Mesothelial cell of epicardium (in vitro differentiated cells): ENCODE data around the gene MCCC1. TPM values are rescaled to one million over a fixed set of nuclear protein-coding genes. Genes with fewer than 3 reads are reported as not detected.

Source experiments
- DNase-seq, 2 experiments: peaks; one replicate each; pipeline ENCODE4 v3.0.0; 2021; ENCODE audit warnings: low spot score in 2 of 2; ENCODE audit not compliant: unreplicated experiment in 2 of 2
- H3K27ac Mint-ChIP-seq: 2 replicates; pipeline ENCODE4 v1.8.0; 2021; ENCODE audit warnings: mixed read lengths
- H3K27me3 Mint-ChIP-seq: 2 replicates; pipeline ENCODE4 v1.8.0; 2021; ENCODE audit warnings: low read depth, mixed read lengths
- H3K36me3 Mint-ChIP-seq: 2 replicates; pipeline ENCODE4 v1.8.0; 2021; ENCODE audit warnings: mixed read lengths
- H3K4me1 Mint-ChIP-seq: 2 replicates; pipeline ENCODE4 v1.8.0; 2021; ENCODE audit warnings: mixed read lengths
- H3K4me3 Mint-ChIP-seq: 2 replicates; pipeline ENCODE4 v1.8.0; 2021; ENCODE audit warnings: mild to moderate bottlenecking, moderate library complexity, mixed read lengths
- H3K9me3 Mint-ChIP-seq: 2 replicates; pipeline ENCODE4 v1.8.0; 2021; ENCODE audit warnings: mixed read lengths
- total RNA-seq: library from RNA; stranded (reverse); gene quantifications from 3 replicates; pipeline ENCODE4 v1.2.1, GENCODE V29; 2021
- TF ChIP-seq, protein P1 (sequence below): fragments of 200-600 bp; sonication (generic); IDR thresholded peaks from one replicate; pipeline ENCODE4 v1.5.0; 2021; ENCODE audit warnings: antibody characterized with exemption; ENCODE audit not compliant: unreplicated experiment

The MCCC1 gene
- total RNA-seq, 1 donor from 2014 or later: 37.3 TPM

DNA sequence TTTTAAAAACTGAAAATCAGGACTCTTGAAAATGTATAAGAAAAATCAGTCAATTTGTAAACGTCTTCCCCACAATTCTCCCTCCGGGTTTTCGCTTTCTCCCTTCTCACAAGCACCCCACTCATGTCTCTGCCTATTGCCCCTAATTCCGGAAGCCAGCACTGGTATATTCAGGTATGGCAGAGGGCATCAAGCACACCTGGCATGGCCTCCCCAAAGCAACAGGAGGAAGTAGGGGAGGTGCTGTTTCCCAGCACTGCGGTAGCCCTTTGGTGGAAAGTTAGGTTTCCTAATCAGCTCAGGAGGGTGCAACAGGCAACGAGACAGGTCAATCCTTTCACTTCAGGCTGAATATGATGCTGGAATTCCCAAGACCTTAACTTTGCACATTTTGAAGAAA lies 33.1 kb upstream of the MCCC1 start:
- TF ChIP-seq, protein P1, sequence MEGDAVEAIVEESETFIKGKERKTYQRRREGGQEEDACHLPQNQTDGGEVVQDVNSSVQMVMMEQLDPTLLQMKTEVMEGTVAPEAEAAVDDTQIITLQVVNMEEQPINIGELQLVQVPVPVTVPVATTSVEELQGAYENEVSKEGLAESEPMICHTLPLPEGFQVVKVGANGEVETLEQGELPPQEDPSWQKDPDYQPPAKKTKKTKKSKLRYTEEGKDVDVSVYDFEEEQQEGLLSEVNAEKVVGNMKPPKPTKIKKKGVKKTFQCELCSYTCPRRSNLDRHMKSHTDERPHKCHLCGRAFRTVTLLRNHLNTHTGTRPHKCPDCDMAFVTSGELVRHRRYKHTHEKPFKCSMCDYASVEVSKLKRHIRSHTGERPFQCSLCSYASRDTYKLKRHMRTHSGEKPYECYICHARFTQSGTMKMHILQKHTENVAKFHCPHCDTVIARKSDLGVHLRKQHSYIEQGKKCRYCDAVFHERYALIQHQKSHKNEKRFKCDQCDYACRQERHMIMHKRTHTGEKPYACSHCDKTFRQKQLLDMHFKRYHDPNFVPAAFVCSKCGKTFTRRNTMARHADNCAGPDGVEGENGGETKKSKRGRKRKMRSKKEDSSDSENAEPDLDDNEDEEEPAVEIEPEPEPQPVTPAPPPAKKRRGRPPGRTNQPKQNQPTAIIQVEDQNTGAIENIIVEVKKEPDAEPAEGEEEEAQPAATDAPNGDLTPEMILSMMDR: no peak
- Mint-ChIP-seq H3K27ac (no peak overlapping the region), H3K9me3 (peaks cover 17% of the 10 kb centered on the region)

DNA sequence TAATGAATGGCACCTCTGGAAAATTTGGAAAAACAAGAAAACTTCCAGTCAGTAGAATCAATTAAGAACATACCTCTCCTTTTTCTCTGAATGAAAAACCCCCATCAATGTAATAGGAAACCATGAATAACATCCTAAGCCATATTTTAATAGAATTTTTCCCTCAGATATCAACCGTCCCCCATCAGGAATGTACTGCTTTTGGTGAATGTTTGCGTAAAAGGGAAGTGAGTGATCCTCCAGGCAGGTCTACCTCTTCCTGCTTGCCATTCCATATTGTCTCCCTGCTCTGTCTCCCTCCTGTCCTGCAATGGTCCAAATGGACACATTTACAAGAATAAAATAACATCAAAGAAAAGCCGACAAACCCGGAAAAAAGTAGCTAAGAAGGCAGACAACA lies 32.4 kb upstream of the MCCC1 start:
- no peak for DNase-seq
- H3K27me3 Mint-ChIP-seq: peaks cover 7% of the 10 kb centered on the region
- TF ChIP-seq, protein P1: no peak
- no peak overlapping the region for H3K27ac Mint-ChIP-seq
- peaks cover 8% of the 10 kb centered on the region for H3K36me3 Mint-ChIP-seq
- H3K4me3 Mint-ChIP-seq: no peak overlapping the region
- H3K4me1 Mint-ChIP-seq: peaks cover 3% of the 10 kb centered on the region
- H3K9me3 Mint-ChIP-seq: peaks cover 17% of the 10 kb centered on the region

More for the DNA sequence above, 33.1 kb upstream of the MCCC1 start:
- Mint-ChIP-seq H3K4me1 (peaks cover 3% of the 10 kb centered on the region), H3K4me3 (no peak overlapping the region), H3K36me3 (peaks cover 8% of the 10 kb centered on the region), H3K27me3 (peaks cover 7% of the 10 kb centered on the region)
- DNase-seq: no peak

GRCh38 chr3:183131186-183131725 lies 32.0 kb upstream of the MCCC1 start:
- H3K4me3 Mint-ChIP-seq: no peak overlapping the region
- H3K27me3 Mint-ChIP-seq: peaks cover 7% of the 10 kb centered on the region
- H3K27ac Mint-ChIP-seq: no peak overlapping the region
- H3K36me3 Mint-ChIP-seq: peaks cover 8% of the 10 kb centered on the region
- TF ChIP-seq, protein P1: no peak
- H3K4me1 Mint-ChIP-seq: peaks cover 3% of the 10 kb centered on the region
- H3K9me3 Mint-ChIP-seq: peaks cover 17% of the 10 kb centered on the region
- DNase-seq: no peak

GRCh38 chr3:183129243-183129642 lies 29.9 kb upstream of the MCCC1 start:
- DNase-seq: no peak
- H3K36me3 Mint-ChIP-seq: peaks cover 8% of the 10 kb centered on the region
- H3K4me1 Mint-ChIP-seq: peaks cover 3% of the 10 kb centered on the region
- H3K4me3 Mint-ChIP-seq: no peak overlapping the region
- TF ChIP-seq, protein P1: no peak
- peaks cover 17% of the 10 kb centered on the region for H3K9me3 Mint-ChIP-seq
- no peak overlapping the region for H3K27ac Mint-ChIP-seq
- peaks cover 1% of the 10 kb centered on the region for H3K27me3 Mint-ChIP-seq

- Mint-ChIP-seq H3K9me3 (peaks cover 17% of the 10 kb centered on the region), H3K4me1 (peaks cover 3% of the 10 kb centered on the region), H3K27ac (no peak overlapping the region), H3K27me3 (peaks cover 1% of the 10 kb centered on the region), H3K4me3 (no peak overlapping the region), H3K36me3 (peaks cover 8% of the 10 kb centered on the region)
- DNase-seq: no peak
- TF ChIP-seq, protein P1: no peak
Measured at GRCh38 chr3:183128709-183129108, 29.4 kb upstream of the MCCC1 start.

- no peak overlapping the region for H3K4me3 Mint-ChIP-seq
- peaks cover 2% of the 10 kb centered on the region for H3K36me3 Mint-ChIP-seq
- peaks cover 3% of the 10 kb centered on the region for H3K4me1 Mint-ChIP-seq
- no peak for DNase-seq
- no peak overlapping the region for H3K27ac Mint-ChIP-seq
- TF ChIP-seq, protein P1: no peak
- peaks cover 8% of the 10 kb centered on the region for H3K9me3 Mint-ChIP-seq
- peaks cover 2% of the 10 kb centered on the region for H3K27me3 Mint-ChIP-seq
Measured at GRCh38 chr3:183123891-183124290, 24.6 kb upstream of the MCCC1 start.
